ENCODE data around the gene MVK. TPM values are rescaled to one million over a fixed set of nuclear protein-coding genes. Genes with fewer than 3 reads are reported as not detected.

MVK gene
- total RNA-seq, 1 donor from 2014 or later = 53.6 TPM

DNA sequence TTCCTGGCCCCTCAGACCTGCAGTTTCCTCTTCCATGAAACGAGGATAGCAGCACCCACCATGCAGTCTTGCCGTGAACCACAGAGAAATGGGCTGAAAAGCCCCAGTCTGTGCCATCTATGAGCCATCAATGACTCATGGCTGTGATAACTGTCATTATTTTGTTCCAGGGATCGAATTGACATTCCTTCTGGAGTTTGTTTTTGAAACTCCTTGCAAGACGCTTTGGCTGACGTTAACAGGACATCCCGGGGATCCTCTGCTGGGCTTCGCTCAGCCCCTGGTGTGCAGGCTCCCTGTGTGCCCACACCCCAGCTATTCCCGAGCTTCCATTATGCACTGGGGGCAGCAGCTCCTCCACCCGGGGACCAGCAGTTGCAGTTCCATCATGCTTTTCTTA, 34.1 kb upstream of the MVK start:
- peaks cover 1% of the 10 kb centered on the region for H3K27me3 Mint-ChIP-seq (ENCODE audit: unreplicated experiment)
- TF ChIP-seq, protein P1, sequence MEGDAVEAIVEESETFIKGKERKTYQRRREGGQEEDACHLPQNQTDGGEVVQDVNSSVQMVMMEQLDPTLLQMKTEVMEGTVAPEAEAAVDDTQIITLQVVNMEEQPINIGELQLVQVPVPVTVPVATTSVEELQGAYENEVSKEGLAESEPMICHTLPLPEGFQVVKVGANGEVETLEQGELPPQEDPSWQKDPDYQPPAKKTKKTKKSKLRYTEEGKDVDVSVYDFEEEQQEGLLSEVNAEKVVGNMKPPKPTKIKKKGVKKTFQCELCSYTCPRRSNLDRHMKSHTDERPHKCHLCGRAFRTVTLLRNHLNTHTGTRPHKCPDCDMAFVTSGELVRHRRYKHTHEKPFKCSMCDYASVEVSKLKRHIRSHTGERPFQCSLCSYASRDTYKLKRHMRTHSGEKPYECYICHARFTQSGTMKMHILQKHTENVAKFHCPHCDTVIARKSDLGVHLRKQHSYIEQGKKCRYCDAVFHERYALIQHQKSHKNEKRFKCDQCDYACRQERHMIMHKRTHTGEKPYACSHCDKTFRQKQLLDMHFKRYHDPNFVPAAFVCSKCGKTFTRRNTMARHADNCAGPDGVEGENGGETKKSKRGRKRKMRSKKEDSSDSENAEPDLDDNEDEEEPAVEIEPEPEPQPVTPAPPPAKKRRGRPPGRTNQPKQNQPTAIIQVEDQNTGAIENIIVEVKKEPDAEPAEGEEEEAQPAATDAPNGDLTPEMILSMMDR (IDR thresholded peaks at IDR 0.05; ENCODE audit: partially characterized antibody, unreplicated experiment) = no peak
- H3K4me3 Mint-ChIP-seq (ENCODE audit: unreplicated experiment) = no peak overlapping the region
- no peak overlapping the region for H3K27ac Mint-ChIP-seq (ENCODE audit: unreplicated experiment)
- H3K4me1 Mint-ChIP-seq (ENCODE audit: low read depth, unreplicated experiment) = peaks cover 2% of the 10 kb centered on the region
- peaks cover 7% of the 10 kb centered on the region for H3K9me3 Mint-ChIP-seq (ENCODE audit: unreplicated experiment)
- peaks cover 3% of the 10 kb centered on the region for H3K36me3 Mint-ChIP-seq (ENCODE audit: unreplicated experiment)
- no peak for DNase-seq

DNA sequence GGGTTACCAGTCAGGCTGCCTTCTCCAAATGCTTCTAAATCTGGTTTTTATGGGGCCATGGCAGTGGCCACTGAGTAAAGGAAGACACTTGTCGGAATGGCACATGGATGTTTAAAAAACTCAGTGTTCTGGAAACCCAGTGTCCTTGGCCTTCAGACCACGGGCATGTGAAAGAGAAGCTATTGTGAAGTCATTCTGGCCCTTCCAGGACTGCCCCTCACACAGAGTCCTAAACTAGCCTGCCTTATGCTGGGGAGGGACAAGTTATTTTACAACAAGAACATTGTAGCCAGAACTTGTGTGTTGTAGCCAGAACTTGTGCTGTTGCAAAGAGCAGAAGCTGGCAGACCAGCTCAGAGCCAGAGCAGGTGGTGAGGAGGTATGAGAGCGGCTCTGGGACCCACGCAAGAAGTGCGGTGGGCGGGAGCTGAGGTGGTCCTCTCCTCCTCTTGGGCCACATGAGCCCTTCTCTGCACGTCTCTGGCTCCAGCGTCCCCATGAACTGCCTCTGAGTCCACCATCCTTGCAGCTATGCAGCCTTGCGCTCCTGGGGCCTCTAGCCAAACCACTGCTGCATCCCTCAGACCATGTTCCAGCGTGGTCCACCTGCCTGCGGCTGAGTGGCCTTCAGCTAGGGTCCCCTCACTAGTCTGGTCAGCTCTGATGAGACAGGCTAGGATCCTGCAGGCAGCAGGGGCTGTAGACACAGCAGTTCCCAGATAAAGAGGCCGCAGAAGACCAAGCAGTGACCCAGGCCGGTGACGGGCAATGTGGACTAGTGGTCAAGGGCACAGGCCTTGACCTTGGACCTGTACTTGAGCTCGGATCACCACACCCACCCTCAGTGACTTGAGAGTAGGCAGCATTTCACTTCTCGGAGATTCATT, 32.8 kb upstream of the MVK start:
- Mint-ChIP-seq H3K27me3 (ENCODE audit: unreplicated experiment) (peaks cover 1% of the 10 kb centered on the region), H3K4me3 (ENCODE audit: unreplicated experiment) (no peak overlapping the region), H3K9me3 (ENCODE audit: unreplicated experiment) (peaks cover 7% of the 10 kb centered on the region), H3K27ac (ENCODE audit: unreplicated experiment) (no peak overlapping the region), H3K4me1 (ENCODE audit: low read depth, unreplicated experiment) (peaks cover 8% of the 10 kb centered on the region), H3K36me3 (ENCODE audit: unreplicated experiment) (peaks cover 3% of the 10 kb centered on the region)
- no peak for DNase-seq
- TF ChIP-seq, protein P1 (IDR thresholded peaks at IDR 0.05; ENCODE audit: partially characterized antibody, unreplicated experiment) = no peak

DNA sequence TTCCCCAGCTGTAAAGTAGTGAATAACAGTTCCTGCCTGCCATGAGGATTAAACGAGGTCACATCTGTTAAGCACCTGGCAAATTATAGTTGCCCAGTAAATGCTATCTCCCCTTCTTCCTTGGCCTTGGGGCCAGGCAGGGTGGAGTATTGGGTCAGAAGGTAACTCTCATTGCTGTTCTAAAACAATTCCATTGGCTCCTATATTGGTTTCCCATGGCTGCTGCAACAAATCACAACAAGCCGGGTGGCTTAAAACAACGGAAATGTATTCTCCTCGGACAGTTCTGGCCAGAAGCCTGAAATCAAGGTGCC, 32.2 kb upstream of the MVK start:
- Mint-ChIP-seq H3K4me3 (ENCODE audit: unreplicated experiment) (no peak overlapping the region), H3K27ac (ENCODE audit: unreplicated experiment) (no peak overlapping the region), H3K27me3 (ENCODE audit: unreplicated experiment) (peaks cover 5% of the 10 kb centered on the region), H3K9me3 (ENCODE audit: unreplicated experiment) (peaks cover 7% of the 10 kb centered on the region), H3K36me3 (ENCODE audit: unreplicated experiment) (peaks cover 3% of the 10 kb centered on the region), H3K4me1 (ENCODE audit: low read depth, unreplicated experiment) (peaks cover 8% of the 10 kb centered on the region)
- TF ChIP-seq, protein P1 (IDR thresholded peaks at IDR 0.05; ENCODE audit: partially characterized antibody, unreplicated experiment) = no peak
- DNase-seq = no peak

DNA sequence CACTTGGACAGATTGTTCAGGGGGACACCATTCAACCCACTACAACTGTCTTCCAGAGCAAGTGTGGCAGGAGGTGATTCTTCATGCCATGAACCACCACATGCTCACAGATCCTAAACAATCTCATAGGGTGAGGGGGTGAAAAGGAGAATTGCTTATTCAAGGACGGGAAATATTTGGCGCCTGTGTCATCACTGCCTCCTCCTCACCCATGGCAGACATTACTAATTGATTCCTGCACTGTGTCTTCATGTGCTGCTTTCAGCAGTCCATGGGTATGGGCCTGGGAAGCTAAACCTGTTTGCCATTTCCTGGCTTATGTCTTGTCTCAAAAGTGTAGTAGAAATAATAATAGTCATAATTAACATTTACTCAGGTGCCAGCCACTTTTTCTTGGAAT, 31.6 kb upstream of the MVK start:
- TF ChIP-seq, protein P1 (IDR thresholded peaks at IDR 0.05; ENCODE audit: partially characterized antibody, unreplicated experiment) = no peak
- peaks cover 5% of the 10 kb centered on the region for H3K27me3 Mint-ChIP-seq (ENCODE audit: unreplicated experiment)

DNA sequence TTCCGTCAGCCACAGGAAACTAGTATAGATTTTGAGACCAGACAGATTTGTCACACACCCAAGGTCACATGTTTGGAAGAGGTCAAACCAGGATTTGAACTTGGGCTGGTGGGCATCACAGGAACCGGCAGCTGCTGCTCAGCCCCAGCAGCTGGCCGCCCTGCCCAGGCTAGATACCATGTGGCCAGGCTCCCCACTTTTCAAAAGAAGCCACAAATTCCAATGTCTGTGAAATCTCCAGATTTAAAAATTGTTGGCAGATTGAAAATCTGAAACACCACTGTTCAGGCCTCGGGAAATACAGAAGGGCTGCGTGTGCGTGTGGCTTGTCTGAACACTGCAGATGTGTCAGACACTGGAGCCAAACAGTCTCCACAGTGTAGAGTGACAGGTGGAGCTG, 30.7 kb upstream of the MVK start:
- H3K36me3 Mint-ChIP-seq (ENCODE audit: unreplicated experiment) = no peaks in the 10 kb centered on the region
- peaks cover 7% of the 10 kb centered on the region for H3K9me3 Mint-ChIP-seq (ENCODE audit: unreplicated experiment)
- TF ChIP-seq, protein P1 (IDR thresholded peaks at IDR 0.05; ENCODE audit: partially characterized antibody, unreplicated experiment) = no peak
- peaks cover 3% of the 10 kb centered on the region for H3K27me3 Mint-ChIP-seq (ENCODE audit: unreplicated experiment)
- H3K4me1 Mint-ChIP-seq (ENCODE audit: low read depth, unreplicated experiment) = peaks cover 9% of the 10 kb centered on the region
- no peak overlapping the region for H3K27ac Mint-ChIP-seq (ENCODE audit: unreplicated experiment)
- no peak for DNase-seq
- H3K4me3 Mint-ChIP-seq (ENCODE audit: unreplicated experiment) = no peak overlapping the region

More for the DNA sequence above, 31.6 kb upstream of the MVK start:
- Mint-ChIP-seq H3K4me1 (ENCODE audit: low read depth, unreplicated experiment) (peaks cover 8% of the 10 kb centered on the region), H3K9me3 (ENCODE audit: unreplicated experiment) (peaks cover 7% of the 10 kb centered on the region), H3K4me3 (ENCODE audit: unreplicated experiment) (no peak overlapping the region), H3K27ac (ENCODE audit: unreplicated experiment) (no peak overlapping the region), H3K36me3 (ENCODE audit: unreplicated experiment) (no peaks in the 10 kb centered on the region)
- no peak for DNase-seq
